ENCODE measurements around the gene KISS1R.

The KISS1R gene

DNA sequence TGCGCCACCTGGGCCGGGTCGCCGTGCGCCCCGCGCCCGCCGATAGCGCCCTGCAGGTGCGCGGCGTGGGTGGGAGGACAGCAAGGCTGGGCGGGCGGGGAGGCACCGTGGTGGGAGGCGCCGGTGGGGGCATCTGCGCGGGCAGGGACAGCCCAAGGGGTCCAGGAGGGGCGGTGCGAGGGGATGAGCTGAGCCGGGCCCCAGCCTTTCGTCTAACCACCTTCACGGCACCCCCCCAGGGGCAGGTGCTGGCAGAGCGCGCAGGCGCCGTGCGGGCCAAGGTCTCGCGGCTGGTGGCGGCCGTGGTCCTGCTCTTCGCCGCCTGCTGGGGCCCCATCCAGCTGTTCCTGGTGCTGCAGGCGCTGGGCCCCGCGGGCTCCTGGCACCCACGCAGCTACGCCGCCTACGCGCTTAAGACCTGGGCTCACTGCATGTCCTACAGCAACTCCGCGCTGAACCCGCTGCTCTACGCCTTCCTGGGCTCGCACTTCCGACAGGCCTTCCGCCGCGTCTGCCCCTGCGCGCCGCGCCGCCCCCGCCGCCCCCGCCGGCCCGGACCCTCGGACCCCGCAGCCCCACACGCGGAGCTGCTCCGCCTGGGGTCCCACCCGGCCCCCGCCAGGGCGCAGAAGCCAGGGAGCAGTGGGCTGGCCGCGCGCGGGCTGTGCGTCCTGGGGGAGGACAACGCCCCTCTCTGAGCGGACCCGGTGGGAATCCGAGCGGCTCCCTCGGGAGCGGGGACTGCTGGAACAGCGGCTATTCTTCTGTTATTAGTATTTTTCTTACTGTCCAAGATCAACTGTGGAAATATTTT is 3.1 kb downstream of the KISS1R start:
- no peak for DNase-seq (ENCODE audit: low read depth, low spot score)

DNA sequence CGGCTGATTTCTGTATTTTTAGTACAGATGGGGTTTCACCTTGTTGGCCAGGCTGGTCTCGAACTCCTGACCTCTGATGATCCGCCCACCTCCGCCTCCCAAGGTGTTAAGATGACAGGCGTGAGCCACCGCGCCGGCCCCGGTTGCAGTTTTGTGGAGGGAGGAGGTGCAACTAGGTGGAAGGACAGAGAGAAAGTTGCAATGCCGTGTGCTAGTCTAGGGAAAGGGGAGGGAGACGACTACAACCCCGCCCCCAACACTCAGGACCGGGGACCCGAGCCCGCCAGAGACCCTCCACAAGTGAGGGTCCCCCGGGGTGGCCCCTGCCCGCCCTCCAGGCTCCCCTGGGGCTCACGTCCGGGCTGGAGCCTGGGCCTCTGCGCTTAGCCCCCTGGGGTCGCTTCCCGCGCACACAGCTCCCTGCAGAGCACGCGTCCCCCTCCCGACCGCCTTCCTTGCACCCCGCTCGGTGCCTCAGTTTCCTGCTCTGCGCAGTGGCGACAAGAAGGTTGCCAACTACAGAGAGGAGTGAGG is 7.5 kb downstream of the KISS1R start:
- no peak for DNase-seq (ENCODE audit: low read depth, low spot score)

DNA sequence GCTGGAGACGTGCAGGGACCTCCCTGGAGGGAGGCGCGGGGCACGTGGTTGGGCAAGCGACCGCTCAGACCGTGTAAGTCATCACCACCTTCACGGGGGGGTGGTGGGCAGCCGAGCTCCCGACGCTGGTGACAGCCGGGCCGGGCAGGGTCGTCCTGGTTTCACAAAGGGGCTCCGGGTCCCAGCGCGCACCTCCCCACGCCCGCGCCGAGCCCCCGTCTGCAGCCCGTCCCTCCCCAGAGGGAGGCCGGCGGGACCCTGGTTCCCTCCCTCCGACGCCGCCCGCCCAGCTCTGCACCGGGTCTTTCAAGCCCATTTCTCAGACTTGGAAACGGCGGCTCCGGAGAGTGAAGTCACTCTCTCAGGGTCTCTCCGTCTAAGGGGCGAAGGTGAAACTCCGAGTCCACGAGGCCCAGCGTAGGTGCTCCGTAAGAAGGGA is 8.0 kb downstream of the KISS1R start:
- DNase-seq (ENCODE audit: low read depth, low spot score): no peak

DNA sequence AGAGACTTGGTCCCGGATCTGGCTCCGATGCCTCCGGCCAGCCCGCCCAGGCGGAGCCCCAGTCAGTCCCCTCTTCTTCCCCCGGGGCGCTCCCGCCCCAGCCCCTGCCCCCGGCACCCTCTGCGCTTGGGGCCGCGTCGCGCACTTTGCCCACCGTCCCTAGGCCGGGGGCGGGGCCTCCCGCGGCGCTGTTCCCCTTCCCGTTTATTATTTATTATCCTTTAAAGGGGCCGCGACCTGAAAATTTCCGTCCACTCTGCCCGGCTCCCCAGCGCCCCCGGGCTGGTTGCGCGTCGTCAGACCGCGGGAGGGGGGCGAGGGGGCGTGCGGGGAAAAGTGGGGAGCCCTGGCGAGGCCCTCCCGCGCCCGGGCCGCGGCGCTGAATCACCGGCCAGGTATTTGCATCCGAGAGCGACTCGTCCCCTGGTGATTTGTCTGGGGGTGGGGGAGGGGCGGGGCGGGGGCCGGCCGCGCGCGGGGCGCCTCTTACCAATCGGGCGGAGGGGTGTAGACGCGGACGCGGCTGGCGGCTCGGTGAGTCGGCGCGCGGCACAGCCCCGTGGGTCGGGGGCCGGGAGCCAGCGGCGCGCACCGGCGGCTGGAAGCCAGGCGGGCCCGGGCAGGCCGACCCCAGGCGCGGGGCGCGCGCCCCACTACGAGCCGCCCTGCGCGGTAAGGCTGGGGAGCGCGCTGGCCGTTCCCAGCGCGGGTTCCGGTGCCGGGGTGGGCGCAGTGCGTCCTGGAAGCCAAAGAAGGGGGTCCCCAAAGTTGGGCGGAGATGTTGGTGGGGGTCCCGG is 8.6 kb downstream of the KISS1R start, which contains the start of gene ARID3A:
Gene ARID3A, plus strand, starts transcription at position 510 of the 797 bp plus-strand sequence. CDS start 3,494 bp downstream, outside the sequence.
- DNase-seq (ENCODE audit: low read depth, low spot score): no peak

DNA sequence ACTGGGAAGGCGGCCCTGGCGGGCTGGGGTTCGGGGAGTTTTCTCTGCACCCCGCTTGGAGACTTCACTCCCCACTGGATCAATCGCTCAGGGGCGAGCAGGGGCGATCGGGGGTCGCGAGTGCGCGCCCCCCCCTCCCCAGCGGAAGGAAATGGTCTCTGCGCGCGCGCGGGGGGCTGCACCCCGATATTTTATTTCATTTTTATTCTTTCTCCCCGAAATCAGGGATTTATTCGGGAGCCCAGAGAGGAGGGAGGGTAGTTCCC is 9.1 kb downstream of the KISS1R start:
- no peak for DNase-seq (ENCODE audit: low read depth, low spot score)

DNA sequence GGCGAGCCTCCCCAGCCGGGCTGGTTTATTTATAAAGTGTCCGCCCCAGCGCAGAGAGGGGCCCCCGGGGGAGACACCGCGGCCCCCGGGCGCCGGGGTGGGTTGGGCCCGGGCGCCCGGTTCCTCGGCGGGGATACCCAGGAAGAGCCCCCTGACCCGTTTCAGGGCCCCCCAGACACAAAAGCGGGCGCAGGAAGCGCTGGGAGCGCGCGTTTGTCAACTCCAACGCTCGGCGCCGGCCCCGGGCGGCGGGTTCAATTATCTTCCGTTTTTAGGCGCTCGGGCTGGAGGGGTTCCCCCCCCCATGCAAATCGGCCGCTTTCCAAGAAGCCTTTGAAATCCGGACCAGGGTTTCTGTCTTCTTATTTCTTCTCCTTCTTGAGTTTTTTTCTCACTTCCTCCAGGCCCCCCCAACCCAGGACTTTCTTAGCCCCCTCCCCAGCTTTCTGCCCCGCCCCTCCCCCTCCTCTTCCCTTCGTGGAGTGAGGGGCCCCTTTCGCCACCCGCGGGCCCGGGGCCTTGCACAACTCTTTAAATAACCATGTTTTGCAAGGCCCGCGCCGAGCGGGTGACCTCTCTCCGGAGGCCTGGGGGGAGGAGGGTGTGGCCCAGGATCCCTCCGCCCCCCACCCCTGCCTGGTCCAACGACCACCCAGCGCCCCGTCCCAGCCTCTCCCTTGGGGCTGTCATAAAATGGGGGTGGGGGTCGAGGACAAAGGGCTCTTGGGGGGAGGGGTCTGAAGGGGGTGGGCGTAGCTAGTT is 9.6 kb downstream of the KISS1R start:
- no peak for DNase-seq (ENCODE audit: low read depth, low spot score)

DNA sequence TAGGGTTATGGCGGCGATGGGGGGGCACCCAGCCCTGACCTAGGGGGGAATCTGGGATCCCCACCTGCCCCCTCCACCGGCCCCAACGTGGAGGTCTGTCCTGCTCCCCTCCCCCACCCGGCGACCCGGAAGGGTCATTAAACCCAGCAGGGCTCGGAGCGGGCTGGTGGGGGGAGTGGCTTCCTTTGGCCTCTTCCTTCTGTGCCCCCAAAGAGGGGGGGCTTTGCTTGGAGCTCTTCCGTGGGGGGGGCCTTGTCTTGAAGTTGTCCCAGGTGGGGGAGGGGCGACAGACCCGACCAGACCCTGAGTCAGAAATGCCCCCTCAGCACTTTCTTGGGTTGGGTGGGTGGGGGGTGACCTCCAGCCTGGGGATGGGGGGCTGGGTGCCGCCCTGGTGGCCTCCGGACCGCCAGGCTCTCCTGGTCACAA is 10.2 kb downstream of the KISS1R start:
- no peak for DNase-seq (ENCODE audit: low read depth, low spot score)

DNA sequence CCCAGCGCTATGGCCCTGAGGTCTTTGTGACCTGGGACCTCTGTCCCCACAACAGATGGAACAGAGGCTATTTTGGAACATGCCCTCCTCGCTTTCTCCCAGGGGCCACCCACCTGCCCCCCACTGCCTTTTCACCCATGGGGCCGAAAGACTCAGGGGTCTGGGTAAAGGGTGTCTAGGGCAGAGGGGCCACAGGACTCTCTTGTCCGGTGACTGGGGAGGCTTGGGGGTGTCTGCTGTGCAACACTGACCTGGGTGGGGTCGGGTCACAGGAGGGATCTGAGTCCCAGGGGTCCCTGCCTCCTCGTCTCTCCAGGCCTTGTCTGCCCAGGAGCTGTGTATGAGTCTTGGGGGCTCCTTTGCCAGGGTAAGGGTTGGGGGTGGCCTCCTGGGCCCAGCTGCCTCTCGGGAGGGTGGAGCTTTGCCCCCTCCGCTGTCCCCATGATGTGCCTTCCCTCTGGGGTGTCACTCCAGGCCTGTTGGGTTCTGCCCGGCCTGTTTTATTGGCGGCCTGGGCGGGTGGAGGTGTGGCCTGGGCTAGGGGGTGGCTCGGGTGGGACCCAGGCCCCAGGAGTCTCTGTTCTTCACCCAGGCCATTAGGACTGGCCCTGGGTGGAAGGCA is 10.8 kb downstream of the KISS1R start:
- DNase-seq (ENCODE audit: low read depth, low spot score): no peak

DNA sequence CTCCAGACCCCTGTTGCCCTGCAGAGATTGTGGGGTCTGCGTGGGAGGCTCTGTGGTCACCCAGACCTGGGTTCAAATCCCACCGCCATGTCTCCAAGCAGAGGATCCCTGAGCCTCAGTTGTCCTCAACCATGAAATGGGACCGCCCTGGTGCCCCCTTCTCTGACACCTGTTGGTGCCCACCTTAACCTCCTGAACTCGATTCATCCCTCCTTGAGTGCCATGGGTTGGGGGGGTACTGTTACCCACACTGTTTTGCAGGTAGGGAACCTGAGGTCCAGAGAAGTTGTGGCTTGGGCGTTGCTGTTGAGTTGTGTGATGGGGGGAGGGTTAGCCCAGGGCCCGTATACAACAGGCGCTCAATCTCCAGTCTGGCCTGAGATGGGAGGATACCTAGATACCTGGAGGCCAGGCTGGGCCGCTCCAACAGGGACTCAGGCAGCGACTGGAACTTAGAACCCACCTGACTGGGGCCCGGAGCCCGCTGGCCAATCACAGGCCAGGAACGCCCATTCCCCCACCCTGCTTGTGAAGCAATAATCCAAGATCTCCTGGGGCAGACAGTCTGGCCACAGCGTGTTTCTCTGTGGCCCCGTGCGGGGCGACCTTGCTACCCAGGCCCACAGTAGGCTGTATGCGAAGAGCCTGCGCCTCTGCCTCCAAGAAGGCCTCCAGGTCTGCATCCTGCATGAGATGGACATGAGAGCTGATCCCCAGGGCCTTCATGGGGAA is 11.5 kb downstream of the KISS1R start:
- no peak for DNase-seq (ENCODE audit: low read depth, low spot score)

DNA sequence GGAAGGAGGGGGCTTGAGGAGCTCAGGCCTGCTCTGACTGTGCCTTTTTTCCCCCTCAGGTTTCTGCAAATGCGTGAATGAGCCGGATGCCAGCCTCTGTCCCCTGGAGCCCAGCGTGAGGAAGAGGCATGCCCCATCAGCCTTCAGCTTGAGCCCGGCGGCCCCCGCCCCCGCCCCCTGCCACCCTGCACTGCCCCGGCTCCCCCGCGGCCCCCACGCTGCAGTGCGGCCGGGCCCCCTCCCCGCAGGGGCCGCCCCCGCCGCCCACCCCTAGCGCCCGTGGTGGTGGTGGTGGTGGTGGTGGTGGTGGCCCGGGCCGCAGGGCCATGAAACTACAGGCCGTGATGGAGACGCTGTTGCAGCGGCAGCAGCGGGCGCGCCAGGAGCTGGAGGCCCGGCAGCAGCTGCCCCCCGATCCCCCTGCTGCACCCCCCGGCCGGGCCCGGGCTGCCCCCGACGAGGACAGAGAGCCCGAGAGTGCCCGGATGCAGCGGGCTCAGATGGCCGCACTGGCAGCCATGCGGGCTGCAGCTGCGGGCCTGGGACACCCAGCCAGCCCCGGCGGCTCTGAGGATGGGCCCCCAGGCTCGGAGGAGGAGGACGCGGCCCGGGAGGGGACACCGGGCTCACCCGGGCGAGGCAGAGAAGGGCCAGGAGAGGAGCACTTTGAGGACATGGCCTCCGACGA is 12.2 kb downstream of the KISS1R start:
- no peak for DNase-seq (ENCODE audit: low read depth, low spot score)

DNA sequence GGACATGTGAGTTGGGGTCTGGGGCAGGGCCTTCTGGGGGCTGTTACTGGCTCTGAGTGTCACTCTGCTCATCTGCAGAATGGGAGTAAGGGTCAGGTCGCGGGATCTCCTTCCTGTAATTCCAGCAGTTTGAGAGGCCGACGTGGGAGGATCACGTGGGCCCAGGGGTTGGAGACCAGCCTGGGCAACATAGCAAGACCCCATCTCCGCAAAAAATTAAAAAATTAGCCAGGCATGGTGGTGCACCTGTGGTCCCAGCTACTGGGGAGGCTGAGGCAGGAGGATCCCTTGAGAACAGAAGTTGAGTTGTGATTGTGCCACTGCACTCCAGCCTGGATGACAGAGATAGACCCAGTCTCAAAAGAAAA is 12.7 kb downstream of the KISS1R start:
- DNase-seq (ENCODE audit: low read depth, low spot score): no peak

DNA sequence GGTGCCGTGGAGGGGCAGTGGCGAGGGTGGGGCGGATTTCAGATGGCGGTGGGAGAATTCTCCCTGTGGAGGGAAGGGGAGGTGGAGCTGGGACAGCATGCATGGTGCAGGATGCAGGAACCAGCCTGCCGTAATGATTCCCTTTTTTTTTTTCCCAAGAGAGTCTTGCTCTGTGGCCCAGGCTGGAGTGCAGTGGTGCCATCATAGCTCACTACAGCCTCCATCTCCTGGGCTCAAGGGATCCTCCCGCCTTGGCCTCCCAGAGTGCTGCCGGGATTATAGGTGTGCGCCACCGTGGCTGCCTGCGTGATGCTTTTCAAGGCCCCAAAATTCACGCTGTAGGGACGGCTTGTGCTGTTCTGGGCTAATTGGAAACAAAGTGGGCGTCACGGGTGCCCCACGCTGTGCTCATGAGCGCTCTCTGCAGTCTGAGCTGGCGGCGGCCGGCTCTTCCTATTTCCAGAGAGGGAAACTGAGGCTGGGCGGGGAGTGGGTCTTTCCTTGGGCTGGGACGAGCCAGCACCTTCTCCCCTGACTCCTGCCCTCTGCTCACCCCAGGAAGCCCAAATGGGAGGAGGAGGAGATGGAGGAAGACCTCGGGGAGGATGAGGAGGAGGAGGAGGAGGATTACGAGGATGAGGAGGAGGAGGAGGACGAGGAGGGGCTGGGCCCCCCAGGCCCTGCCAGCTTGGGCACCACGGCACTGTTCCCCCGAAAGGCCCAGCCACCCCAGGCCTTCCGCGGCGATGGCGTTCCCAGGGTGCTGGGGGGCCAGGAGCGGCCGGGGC is 14.9 kb downstream of the KISS1R start:
- no peak for DNase-seq (ENCODE audit: low read depth, low spot score)

DNA sequence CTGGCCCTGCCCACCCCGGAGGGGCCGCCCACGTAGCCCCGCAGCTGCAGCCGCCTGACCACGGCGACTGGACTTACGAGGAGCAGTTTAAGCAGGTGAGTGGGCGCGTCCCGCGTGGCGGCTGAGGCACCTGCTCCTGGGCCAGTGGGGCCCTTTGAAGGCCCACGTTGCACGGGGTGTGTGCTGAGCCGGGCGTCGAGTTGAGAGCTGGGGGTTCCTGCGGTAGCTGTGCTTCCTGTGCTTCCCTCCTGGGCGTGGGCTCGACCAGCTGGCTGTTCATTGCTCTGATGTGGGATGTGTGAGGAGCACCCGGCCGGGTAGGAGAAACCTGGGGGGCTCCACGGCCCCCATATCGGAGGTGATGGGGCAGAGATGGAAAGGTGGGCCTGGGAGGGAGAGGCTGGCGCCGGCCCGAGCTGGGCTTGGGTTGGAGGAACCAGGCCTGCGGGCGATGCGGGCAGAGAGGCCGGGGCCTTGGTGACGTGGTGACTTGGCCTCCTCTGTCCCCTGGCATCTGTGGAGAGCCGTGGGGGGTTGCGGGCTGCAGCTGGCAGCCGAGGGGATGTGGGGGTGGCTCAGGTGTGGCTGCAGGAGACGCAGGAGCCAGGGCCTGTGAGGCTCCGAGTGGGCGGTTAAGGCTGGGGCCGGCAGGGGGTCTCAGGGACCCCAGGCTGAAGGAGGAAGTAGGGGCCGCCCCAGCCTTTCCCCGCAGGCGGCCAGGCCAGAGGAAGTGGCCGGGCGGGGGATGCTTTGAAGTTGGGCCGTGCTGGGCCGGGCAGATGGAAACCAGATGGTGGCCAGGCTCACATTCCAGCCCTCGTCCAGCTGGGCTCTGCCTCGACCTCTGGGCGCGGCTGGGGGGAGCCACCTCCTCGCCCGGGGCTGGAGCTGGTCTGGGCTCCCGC is 15.8 kb downstream of the KISS1R start:
- DNase-seq (ENCODE audit: low read depth, low spot score): peak; percentile 90

DNA sequence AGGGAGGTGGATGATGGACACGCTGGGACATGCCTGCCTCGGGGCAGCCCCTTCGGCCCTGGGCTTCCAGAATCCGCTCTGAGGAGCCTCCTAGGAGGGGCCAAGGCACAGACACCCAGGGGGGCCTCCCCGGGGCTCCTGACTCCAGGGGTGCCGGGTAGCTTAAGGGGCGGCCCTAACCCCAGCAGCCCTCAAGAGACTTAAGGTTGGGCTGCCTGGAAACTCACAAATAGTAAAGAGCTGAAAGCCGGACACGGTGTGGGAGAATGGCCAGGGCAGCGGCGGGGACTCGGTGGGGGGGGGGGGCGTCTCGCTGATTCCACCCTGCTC is 16.4 kb downstream of the KISS1R start:
- DNase-seq (ENCODE audit: low read depth, low spot score): no peak

DNA sequence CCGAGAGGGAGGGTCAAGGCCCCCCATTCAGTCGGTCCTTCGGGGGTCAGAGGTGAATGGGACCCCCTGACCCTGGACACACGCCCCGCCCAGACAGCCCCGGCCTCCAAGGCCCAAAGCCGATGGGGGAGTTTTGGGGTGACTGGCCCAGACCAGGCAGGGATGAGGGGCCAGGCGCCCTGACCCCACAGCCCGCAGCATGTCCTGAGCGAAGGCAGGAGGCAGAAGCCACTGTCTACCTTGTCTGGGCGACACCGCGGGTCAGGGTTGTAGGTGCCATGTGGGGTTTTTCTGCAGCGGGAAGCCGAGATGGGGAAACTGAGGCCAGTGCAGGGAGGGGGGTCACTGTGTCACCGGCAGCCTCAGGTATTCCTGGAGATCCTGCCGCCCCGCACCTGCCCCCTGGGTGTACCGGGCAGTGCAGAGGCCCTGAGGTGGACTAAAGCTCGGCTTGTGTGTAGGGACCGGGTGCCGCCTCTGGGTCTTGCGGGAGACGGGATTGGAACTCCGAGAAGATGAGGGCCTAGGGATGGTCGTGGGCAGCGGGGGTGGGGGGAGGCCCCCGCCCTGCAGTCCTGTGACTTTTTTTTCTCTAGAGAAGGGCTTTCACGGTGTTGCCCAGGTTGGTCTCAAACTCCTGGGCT is 17.2 kb downstream of the KISS1R start:
- no peak for DNase-seq (ENCODE audit: low read depth, low spot score)

DNA sequence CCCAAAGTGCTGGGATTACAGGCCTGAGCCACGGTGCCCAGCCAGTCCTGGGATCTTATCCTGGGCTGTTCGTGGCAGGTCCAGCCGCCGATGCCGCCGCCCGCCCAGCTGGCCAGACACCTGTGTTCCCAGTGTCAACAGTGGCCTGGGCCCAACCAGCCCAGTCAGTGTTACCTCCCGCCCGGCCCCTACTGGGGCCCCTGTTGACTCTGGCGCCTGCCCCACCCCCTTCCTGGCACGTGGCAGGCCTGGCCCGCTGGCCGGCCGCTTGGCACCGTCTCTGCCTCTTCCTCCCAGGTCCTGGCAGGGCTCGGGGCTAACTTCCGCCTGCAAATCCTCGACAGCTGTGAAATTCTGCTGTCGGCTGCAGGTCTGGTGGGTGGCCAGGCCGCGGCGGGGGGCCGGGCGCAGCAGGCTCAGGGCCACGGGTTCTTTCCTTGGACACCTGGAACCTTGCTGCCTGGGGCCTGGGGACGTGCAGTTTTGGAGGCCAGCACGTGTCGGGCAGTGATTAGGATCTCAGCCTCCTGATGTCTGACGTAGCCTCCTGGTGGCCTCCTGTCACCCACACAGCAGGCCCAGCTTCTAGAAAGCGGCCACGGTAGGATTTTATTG is 17.8 kb downstream of the KISS1R start:
- no peak for DNase-seq (ENCODE audit: low read depth, low spot score)

DNA sequence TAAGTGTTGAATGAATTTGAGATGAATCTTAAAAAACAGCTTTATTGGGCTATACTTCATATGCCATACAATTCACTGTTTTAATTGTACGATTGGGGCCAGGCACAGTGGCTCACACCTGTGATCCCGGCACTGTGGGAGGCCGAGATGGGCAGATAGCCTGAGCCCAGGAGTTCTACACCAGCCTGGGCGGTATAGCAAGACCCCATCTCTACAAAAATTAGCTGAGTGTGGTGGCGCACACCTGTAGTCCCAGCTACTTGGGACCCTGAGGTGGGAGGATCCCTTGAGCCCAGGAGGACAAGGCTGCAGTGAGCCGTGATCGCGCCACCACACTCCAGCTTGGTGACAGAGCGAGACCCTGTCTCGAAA is 19.0 kb downstream of the KISS1R start:
- no peak for DNase-seq (ENCODE audit: low read depth, low spot score)

DNA sequence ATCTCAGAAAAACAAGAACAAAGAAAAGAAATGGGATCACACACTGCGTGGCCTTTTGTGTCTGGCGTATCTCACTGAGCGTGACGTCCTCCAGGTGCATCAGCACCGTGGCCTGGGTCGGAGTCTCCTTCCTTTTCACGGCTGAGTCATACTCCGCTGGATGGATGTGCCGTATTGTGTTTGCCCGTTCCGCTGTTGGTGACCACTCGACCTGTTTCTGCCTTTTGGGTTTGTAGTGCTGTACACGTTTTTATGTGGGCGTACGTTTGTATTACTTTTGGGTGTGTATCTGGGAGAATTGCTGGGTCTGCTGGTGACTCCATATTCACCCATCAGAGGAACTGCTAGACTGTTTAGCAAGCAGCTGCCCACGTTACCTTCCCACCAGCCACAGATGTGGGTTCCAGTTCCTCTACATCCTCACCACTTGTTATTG is 20.1 kb downstream of the KISS1R start:
- no peak for DNase-seq (ENCODE audit: low read depth, low spot score)
